A673 (cell line): ENCODE measurements around the gene FAM167B. TPM values are rescaled to one million over a fixed set of nuclear protein-coding genes. Genes with fewer than 3 reads are reported as not detected.

Experiments
- BruUV-seq: library from RNA; stranded (reverse); fragments of 400-500 nt; replicated peaks from 2 replicates; lab custom pipeline; 2021; lab: Mats Ljungman, UMichigan
- CTCF ChIA-PET: fragments of 300-600 bp; sonication (Branson Sonifier 250); formaldehyde crosslinking; loops from one replicate; lab custom pipeline; 2022; ENCODE audit warnings: antibody characterized with exemption; lab: Charles Lee
- POLR2A ChIA-PET: fragments of 300-600 bp; sonication (Branson Sonifier 250); formaldehyde crosslinking; loops from one replicate; lab custom pipeline; 2022; ENCODE audit warnings: antibody characterized with exemption; ENCODE audit not compliant: low non-redundant PET; lab: Charles Lee
- DNase-seq: peaks from one replicate; pipeline ENCODE4 v3.0.0-alpha.2; 2015; ENCODE audit warnings: low spot score
- H3K27ac ChIP-seq: fragments of 200-600 bp; sonication (generic); 2 replicates; pipeline ENCODE4 v1.5.1; 2016; ENCODE audit warnings: mixed run types, low read depth, mild to moderate bottlenecking, mixed read lengths, antibody characterized with exemption, low read length; ENCODE audit not compliant: poor library complexity, severe bottlenecking
- H3K27me3 ChIP-seq: fragments of 200-600 bp; sonication (generic); replicated peaks from 2 replicates; pipeline ENCODE4 v1.6.1; 2017; ENCODE audit warnings: mixed run types, low read depth, mild to moderate bottlenecking, mixed read lengths, antibody characterized with exemption, low read length; ENCODE audit not compliant: insufficient read depth, poor library complexity
- H3K36me3 ChIP-seq: fragments of 200-600 bp; sonication (generic); 2 replicates; pipeline ENCODE4 v1.6.1; 2016; ENCODE audit warnings: mixed run types, mild to moderate bottlenecking, mixed read lengths, antibody characterized with exemption, low read length; ENCODE audit not compliant: insufficient read depth, poor library complexity, severe bottlenecking
- H3K4me1 ChIP-seq: fragments of 200-600 bp; sonication (generic); 2 replicates; pipeline ENCODE4 v1.6.1; 2017; ENCODE audit warnings: mixed run types, mild to moderate bottlenecking, mixed read lengths, antibody characterized with exemption, low read length; ENCODE audit not compliant: insufficient read depth, poor library complexity, severe bottlenecking
- H3K4me3 ChIP-seq: fragments of 200-600 bp; sonication (generic); 2 replicates; pipeline ENCODE4 v1.5.1; 2016; ENCODE audit warnings: low read depth, mixed run types, mild to moderate bottlenecking, mixed read lengths, low read length; ENCODE audit not compliant: poor library complexity, severe bottlenecking
- H3K9me3 ChIP-seq: fragments of 200-600 bp; sonication (generic); 2 replicates; pipeline ENCODE4 v1.6.1; 2016; ENCODE audit warnings: mixed run types, low read depth, mild to moderate bottlenecking, mixed read lengths, antibody characterized with exemption, low read length; ENCODE audit not compliant: poor library complexity, severe bottlenecking
- CTCF ChIP-seq: fragments of 300-800, 200-600 bp; sonication (generic); conservative IDR thresholded peaks from 2 replicates; pipeline ENCODE4 v1.5.1; 2017; ENCODE audit warnings: low read depth, mild to moderate bottlenecking, antibody characterized with exemption, low read length, moderate library complexity, mixed read lengths
- EZH2 ChIP-seq: fragments of 200-600 bp; sonication (generic); IDR thresholded peaks from 2 replicates; pipeline ENCODE4 v1.6.1; 2017; ENCODE audit warnings: borderline replicate concordance, low read depth, mild to moderate bottlenecking, mixed read lengths, antibody characterized with exemption, low read length; ENCODE audit not compliant: poor library complexity, severe bottlenecking
- intact Hi-C: fragments of 100-400 bp; cut with micrococcal nuclease; formaldehyde crosslinking; loops from one replicate; pipeline ENCODE4 v1.10.0; 2022; ENCODE audit not compliant: unreplicated experiment
- total RNA-seq: library from RNA; stranded (reverse); gene quantifications from 2 replicates; pipeline ENCODE4 v1.2.3, GENCODE V29; 2021

FAM167B gene
- total RNA-seq, 1 experiment from 2014 or later = not detected

DNA sequence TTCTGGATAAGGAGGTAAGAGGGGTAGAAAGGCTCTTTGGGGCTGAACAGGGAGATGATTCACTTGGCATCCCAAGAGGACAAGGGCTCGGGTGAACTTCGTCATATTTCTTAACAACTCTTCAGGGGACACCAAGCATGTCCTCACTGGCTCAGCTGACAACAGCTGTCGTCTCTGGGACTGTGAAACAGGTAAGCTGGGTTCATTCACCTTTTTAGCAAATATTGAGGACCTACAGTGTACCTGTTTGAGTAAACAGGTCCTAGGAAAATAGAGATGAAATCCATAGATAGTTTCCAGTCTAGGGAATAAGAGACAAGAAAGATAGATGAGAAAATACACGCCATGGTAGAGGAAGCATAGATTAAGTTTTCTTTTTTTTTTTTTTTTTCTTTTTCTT is 22.7 kb upstream of the FAM167B start:
- Histone ChIP-seq H3K9me3 (no peaks in the 10 kb centered on the region), H3K4me3 (no peak overlapping the region), H3K27ac (no peak overlapping the region), H3K27me3 (no peaks in the 10 kb centered on the region), H3K36me3 (peaks cover 49% of the 10 kb centered on the region), H3K4me1 (peaks cover 17% of the 10 kb centered on the region)
- CTCF ChIA-PET = no interaction called here
- BruUV-seq = no TSS peak
- intact Hi-C loops = loop anchor here (10.0 kb wide), 1 partner anchor 111 kb away; the partner anchor contains the start of gene MARCKSL1
- POLR2A ChIA-PET = no interaction called here
- no peak for TF ChIP-seq EZH2
- TF ChIP-seq CTCF = no peak
- DNase-seq = no peak

DNA sequence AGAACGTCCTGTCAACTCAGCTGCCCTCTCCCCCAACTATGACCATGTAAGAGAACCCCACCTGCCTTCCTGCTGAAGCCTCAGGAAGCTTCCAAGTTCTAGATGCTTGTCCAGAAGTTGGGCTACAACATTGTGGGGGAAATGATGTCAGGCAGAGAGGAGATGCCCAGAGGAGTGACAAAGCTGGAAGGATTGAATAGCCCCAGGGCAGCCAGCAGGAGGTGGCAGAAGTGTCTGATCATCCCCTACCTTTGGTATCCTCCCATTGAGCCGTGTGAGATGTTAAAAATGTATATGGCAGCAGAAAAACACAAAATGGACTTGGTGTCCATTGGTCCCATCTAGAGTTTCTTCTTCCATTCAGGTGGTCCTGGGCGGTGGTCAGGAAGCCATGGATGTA is 18.3 kb upstream of the FAM167B start:
- Histone ChIP-seq H3K9me3 (no peaks in the 10 kb centered on the region), H3K27me3 (no peaks in the 10 kb centered on the region), H3K36me3 (peaks cover 67% of the 10 kb centered on the region), H3K4me1 (no peaks in the 10 kb centered on the region), H3K4me3 (no peak overlapping the region), H3K27ac (no peak overlapping the region)
- no peak for TF ChIP-seq EZH2
- no peak for TF ChIP-seq CTCF
- CTCF ChIA-PET = interaction anchor here (0.6 kb wide), 1 partner anchor 18 kb away, joined by 6 read pairs; no protein-coding TSS in a partner anchor
- POLR2A ChIA-PET = no interaction called here
- no peak for DNase-seq
- BruUV-seq = no TSS peak
- intact Hi-C loops = loop anchor here (10.0 kb wide), 1 partner anchor 106 kb away; the partner anchor contains the start of gene MARCKSL1

DNA sequence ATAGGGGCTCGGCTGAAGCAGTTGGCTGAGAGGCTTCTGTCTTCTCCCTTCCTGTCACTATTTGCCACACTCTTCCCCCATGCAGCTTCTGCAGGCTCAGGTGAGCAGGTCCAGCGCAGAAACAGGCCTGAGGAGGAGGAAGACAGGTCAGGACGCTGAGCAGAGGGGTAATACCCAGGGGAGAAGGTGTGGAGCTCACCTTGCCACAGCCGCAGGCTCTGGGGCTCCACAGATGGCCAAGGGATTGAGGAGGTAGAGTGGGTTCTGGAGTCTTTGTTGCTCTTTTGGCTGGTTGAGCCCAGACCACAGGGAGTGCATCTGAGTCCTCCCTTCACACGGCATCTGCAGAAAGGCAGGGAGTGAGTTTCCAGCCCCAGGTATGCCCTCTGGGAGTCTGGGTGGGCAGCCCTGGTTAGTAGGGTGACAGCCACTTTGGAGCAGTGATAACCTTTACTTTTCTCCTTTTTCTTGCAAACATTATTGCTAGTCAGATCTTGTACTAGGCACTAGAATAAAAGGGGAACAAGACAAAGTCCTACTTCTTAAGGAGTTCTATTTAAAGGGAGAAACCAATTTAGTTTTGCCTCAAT is 15.1 kb upstream of the FAM167B start:
- Histone ChIP-seq H3K27ac (peak overlapping the region; percentile 21), H3K36me3 (peaks cover 45% of the 10 kb centered on the region), H3K4me3 (no peak overlapping the region), H3K27me3 (no peaks in the 10 kb centered on the region), H3K4me1 (no peaks in the 10 kb centered on the region), H3K9me3 (no peaks in the 10 kb centered on the region)
- ChIA-PET POLR2A (no interaction called here), CTCF (no interaction called here)
- no peak for TF ChIP-seq CTCF
- TF ChIP-seq EZH2 = no peak
- DNase-seq = no peak
- intact Hi-C loops = no loop called here
- BruUV-seq = no TSS peak
